ENCODE data around the gene SPTAN1.

Gene SPTAN1

DNA sequence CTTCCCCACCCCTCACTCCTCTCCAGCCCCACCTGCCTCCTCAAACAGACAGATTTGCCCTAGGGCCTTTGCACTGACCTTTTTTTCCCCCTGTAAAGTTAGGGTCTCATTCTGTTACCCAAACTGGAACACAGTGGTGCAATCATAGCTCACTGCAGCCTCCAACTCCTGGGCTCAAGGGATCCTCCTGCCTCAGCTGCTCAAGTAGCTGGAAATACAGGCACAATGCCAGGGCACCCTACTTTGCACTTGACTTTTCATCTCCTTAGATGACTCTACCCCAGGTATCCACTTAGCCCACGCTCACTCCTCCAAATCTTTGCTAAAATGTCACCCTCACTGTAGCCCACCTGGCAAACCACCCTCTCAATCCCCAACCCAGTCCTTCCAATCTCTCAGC lies 102.1 kb downstream of the SPTAN1 start:
- H3K4me2 ChIP-seq (ENCODE audit: low read depth, low read length, poor library complexity, severe bottlenecking), result no peak overlapping the region
- no peak overlapping the region for H3K9ac ChIP-seq (ENCODE audit: low read depth, low read length, poor library complexity, severe bottlenecking)

GRCh38 chr9:128656416-128657343 lies 104.3 kb downstream of the SPTAN1 start, which contains the start of gene DYNC2I2:
TSS of gene DYNC2I2 (minus strand) at chr9:128656847. CDS start at chr9:128656726, 121 bp downstream.
- H3K9me2 ChIP-seq (replicated peaks; ENCODE audit: low read depth, low read length), result no peaks in the 10 kb centered on the region
- no peaks in the 10 kb centered on the region for H3K27me3 ChIP-seq (ENCODE audit: insufficient read depth, low read length, poor library complexity, severe bottlenecking)
- H3K36me3 ChIP-seq (ENCODE audit: insufficient read depth, low read length), result no peaks in the 10 kb centered on the region
- TF ChIP-seq EZH2phosphoT487 (IDR thresholded peaks at IDR 0.05; ENCODE audit: borderline replicate concordance), result no peak
- TF ChIP-seq, protein P1, sequence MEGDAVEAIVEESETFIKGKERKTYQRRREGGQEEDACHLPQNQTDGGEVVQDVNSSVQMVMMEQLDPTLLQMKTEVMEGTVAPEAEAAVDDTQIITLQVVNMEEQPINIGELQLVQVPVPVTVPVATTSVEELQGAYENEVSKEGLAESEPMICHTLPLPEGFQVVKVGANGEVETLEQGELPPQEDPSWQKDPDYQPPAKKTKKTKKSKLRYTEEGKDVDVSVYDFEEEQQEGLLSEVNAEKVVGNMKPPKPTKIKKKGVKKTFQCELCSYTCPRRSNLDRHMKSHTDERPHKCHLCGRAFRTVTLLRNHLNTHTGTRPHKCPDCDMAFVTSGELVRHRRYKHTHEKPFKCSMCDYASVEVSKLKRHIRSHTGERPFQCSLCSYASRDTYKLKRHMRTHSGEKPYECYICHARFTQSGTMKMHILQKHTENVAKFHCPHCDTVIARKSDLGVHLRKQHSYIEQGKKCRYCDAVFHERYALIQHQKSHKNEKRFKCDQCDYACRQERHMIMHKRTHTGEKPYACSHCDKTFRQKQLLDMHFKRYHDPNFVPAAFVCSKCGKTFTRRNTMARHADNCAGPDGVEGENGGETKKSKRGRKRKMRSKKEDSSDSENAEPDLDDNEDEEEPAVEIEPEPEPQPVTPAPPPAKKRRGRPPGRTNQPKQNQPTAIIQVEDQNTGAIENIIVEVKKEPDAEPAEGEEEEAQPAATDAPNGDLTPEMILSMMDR (conservative IDR thresholded peaks at IDR 0.05; ENCODE audit: low read length), result no peak
- peak within 1 kb of the TSS; percentile 96 for H2AFZ ChIP-seq (ENCODE audit: low read length)
- H3F3A ChIP-seq (ENCODE audit: low read depth), result no peaks in the 10 kb centered on the region
- no peaks in the 10 kb centered on the region for H4K20me1 ChIP-seq (ENCODE audit: insufficient read depth, low read length, poor library complexity, severe bottlenecking)
- no peaks in the 10 kb centered on the region for H3K9me3 ChIP-seq (ENCODE audit: insufficient read depth, low read depth, low read length)
- H3K4me2 ChIP-seq (ENCODE audit: low read depth, low read length, poor library complexity, severe bottlenecking), result peak within 1 kb of the TSS; percentile 67
- no peaks in the 10 kb centered on the region for H3K4me1 ChIP-seq (ENCODE audit: insufficient read depth, low read length, poor library complexity, severe bottlenecking)
- H3K79me2 ChIP-seq (ENCODE audit: insufficient read depth, low read length), result no peaks in the 10 kb centered on the region
- peak within 1 kb of the TSS; percentile 84 for H3K9ac ChIP-seq (ENCODE audit: low read depth, low read length, poor library complexity, severe bottlenecking)
- H3K4me3 ChIP-seq (ENCODE audit: low read length, poor library complexity, severe bottlenecking), result peak within 1 kb of the TSS; percentile 75

More for the DNA sequence above, 102.1 kb downstream of the SPTAN1 start:
- Histone ChIP-seq H2AFZ (ENCODE audit: low read length) (no peak overlapping the region), H3K4me1 (ENCODE audit: insufficient read depth, low read length, poor library complexity, severe bottlenecking) (no peaks in the 10 kb centered on the region), H3K9me3 (ENCODE audit: insufficient read depth, low read depth, low read length) (no peaks in the 10 kb centered on the region), H3K9me2 (replicated peaks; ENCODE audit: low read depth, low read length) (no peaks in the 10 kb centered on the region), H3K36me3 (ENCODE audit: insufficient read depth, low read length) (no peaks in the 10 kb centered on the region), H3K79me2 (ENCODE audit: insufficient read depth, low read length) (no peaks in the 10 kb centered on the region), H3K27me3 (ENCODE audit: insufficient read depth, low read length, poor library complexity, severe bottlenecking) (no peaks in the 10 kb centered on the region), H3K4me3 (ENCODE audit: low read length, poor library complexity, severe bottlenecking) (no peak overlapping the region), H3F3A (ENCODE audit: low read depth) (no peaks in the 10 kb centered on the region), H4K20me1 (ENCODE audit: insufficient read depth, low read length, poor library complexity, severe bottlenecking) (no peaks in the 10 kb centered on the region)
- TF ChIP-seq, protein P1 (conservative IDR thresholded peaks at IDR 0.05; ENCODE audit: low read length), result no peak
- no peak for TF ChIP-seq EZH2phosphoT487 (IDR thresholded peaks at IDR 0.05; ENCODE audit: borderline replicate concordance)

GRCh38 chr9:128657344-128657704 lies 104.9 kb downstream of the SPTAN1 start:
- Histone ChIP-seq H3K27me3 (ENCODE audit: insufficient read depth, low read length, poor library complexity, severe bottlenecking) (no peaks in the 10 kb centered on the region), H3K36me3 (ENCODE audit: insufficient read depth, low read length) (no peaks in the 10 kb centered on the region), H3K9ac (ENCODE audit: low read depth, low read length, poor library complexity, severe bottlenecking) (peak overlapping the region; percentile 84), H4K20me1 (ENCODE audit: insufficient read depth, low read length, poor library complexity, severe bottlenecking) (no peaks in the 10 kb centered on the region), H3K4me3 (ENCODE audit: low read length, poor library complexity, severe bottlenecking) (peak overlapping the region; percentile 75), H2AFZ (ENCODE audit: low read length) (peak overlapping the region; percentile 96), H3K4me2 (ENCODE audit: low read depth, low read length, poor library complexity, severe bottlenecking) (peak overlapping the region; percentile 67), H3K9me3 (ENCODE audit: insufficient read depth, low read depth, low read length) (no peaks in the 10 kb centered on the region), H3K4me1 (ENCODE audit: insufficient read depth, low read length, poor library complexity, severe bottlenecking) (no peaks in the 10 kb centered on the region), H3K9me2 (replicated peaks; ENCODE audit: low read depth, low read length) (no peaks in the 10 kb centered on the region), H3F3A (ENCODE audit: low read depth) (no peaks in the 10 kb centered on the region), H3K79me2 (ENCODE audit: insufficient read depth, low read length) (no peaks in the 10 kb centered on the region)
- TF ChIP-seq, protein P1 (conservative IDR thresholded peaks at IDR 0.05; ENCODE audit: low read length), result no peak
- TF ChIP-seq EZH2phosphoT487 (IDR thresholded peaks at IDR 0.05; ENCODE audit: borderline replicate concordance), result no peak

Measured in Loucy (cell line).